Kidney tubule cell (primary cell): ENCODE data around the gene NRK.
"Not testable (repeated sequence)": the region's sequence is repeated elsewhere in the genome, so short reads cannot be mapped to it uniquely, and the experiment has no call there.

Experiments used
- DNase-seq: peaks from one replicate; pipeline ENCODE4 v3.0.0-alpha.2; 2018; ENCODE audit warnings: low spot score

NRK gene

GRCh38 chrX:105894721-105895120, 72.4 kb downstream of the NRK start:
- no peak for DNase-seq

- DNase-seq, result no peak
Observed at GRCh38 chrX:105909576-105909975, 87.2 kb downstream of the NRK start.

- DNase-seq, result no peak
Observed at GRCh38 chrX:105910563-105911105, 88.3 kb downstream of the NRK start.

- no peak for DNase-seq
Observed at GRCh38 chrX:105945266-105945665, 122.9 kb downstream of the NRK start.

- no peak for DNase-seq
Observed at GRCh38 chrX:105969487-105969886, 147.1 kb downstream of the NRK start.

GRCh38 chrX:105972690-105973386, 150.5 kb downstream of the NRK start:
- DNase-seq, result peak; percentile 19

- DNase-seq, result peak; percentile 6
Observed at GRCh38 chrX:105973387-105973739, 151.0 kb downstream of the NRK start.

- peak; percentile 33 for DNase-seq
Observed at GRCh38 chrX:105975382-105975781, 153.0 kb downstream of the NRK start.

- DNase-seq, result no peak
Observed at GRCh38 chrX:105981772-105982485, 159.6 kb downstream of the NRK start.

GRCh38 chrX:105988487-105988886, 166.1 kb downstream of the NRK start:
- DNase-seq, result not testable (repeated sequence)

GRCh38 chrX:105999294-105999693, 177.0 kb downstream of the NRK start:
- no peak for DNase-seq

GRCh38 chrX:106000203-106000602, 177.9 kb downstream of the NRK start:
- DNase-seq, result no peak

- DNase-seq, result not testable (repeated sequence)
Observed at GRCh38 chrX:106000609-106001008, 178.3 kb downstream of the NRK start.

GRCh38 chrX:106005684-106006083, 183.3 kb downstream of the NRK start:
- DNase-seq, result no peak

GRCh38 chrX:106007815-106008214, 185.5 kb downstream of the NRK start:
- DNase-seq, result no peak
